GM21723 (cell line): ENCODE results near the gene ENDOD1.

Source experiments
- ATAC-seq: cut with Tn5 transposase; IDR thresholded peaks from one replicate; pipeline ENCODE4 v1.9.1; 2021; ENCODE audit warnings: mild to moderate bottlenecking, moderate library complexity; ENCODE audit not compliant: unreplicated experiment

ENDOD1 gene

DNA sequence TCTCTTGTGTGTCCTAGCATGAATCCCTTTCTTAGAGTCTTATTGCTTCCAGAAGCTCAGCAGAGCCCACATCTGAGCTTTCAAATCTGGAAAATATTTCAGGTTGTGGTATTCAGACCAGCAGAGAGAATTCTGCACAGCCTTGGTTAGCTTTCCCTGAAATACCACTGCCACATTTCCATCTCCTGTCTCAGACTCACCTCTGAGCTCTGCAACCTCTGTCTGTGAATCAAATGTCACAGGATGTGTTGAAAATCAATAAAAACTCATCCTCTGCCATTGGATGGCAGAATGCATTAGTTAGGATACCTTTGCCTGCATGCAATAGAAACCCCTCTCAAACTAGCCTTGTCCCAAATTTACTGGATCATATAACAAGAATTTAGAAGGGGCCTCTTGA is 47.7 kb downstream of the ENDOD1 start:
- no peak for ATAC-seq

- peak; percentile 91 for ATAC-seq
Measured at GRCh38 chr11:95138448-95138847, 48.8 kb downstream of the ENDOD1 start.

DNA sequence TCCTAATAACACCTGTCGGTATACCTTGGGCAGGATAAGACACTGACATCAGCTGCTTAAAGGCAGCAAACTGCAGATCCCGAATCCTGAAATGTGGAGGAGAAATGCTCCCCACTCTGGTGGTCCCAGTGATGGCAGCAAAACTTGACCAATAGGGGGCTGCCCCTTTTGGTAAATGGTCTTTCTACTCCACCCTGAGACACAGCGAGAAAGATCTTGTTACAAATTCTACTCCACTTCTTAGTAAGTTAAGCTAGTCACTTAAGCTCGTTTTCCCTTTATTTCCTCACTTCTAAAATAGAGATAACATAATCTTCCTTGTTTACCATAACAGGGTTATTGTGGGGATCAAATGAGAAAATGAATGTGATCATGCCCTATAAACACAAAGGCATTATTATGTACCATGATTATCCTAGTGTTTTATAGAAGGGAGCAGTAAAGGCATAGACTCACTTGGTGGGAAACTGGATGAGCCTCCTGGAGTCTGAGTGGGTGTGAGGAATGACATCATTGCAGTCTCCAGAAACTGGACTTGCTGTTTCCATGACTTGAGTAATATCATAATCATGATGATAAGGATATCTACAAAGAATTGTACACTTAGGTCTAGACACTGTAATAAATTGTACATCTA is 50.9 kb downstream of the ENDOD1 start:
- ATAC-seq, result no peak

GRCh38 chr11:95142431-95142830 is 52.8 kb downstream of the ENDOD1 start:
- no peak for ATAC-seq

DNA sequence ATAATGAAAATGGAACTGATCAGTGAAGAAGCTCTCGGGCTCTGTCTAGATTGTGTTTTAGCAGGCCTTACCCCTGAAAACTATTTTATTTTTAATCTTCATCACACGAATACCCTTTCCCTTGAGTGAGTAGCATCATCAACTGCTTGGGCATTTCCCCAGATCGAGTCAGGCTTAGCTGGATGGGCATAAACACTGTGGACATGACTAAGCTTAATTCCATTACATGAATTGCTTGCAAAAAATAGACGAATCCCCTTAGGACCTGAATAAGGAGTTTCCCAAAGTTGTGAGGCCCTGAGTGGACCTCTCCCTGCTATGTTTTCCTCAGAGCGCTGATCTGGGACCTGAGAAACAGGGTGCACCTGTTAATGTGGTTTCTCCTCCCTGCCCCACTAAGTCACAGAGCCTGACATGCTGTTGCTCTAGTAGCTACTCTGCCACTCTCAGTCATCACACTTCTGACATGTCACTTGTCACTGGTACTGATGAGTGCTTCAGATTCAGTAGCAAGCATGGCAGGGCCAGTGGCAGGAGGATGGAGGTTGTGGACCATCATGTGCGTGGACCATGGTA is 53.5 kb downstream of the ENDOD1 start:
- no peak for ATAC-seq

GRCh38 chr11:95144313-95145235 is 54.9 kb downstream of the ENDOD1 start:
- ATAC-seq, result no peak

GRCh38 chr11:95145430-95146060 is 55.9 kb downstream of the ENDOD1 start:
- no peak for ATAC-seq

GRCh38 chr11:95147364-95147905 is 57.8 kb downstream of the ENDOD1 start:
- no peak for ATAC-seq

DNA sequence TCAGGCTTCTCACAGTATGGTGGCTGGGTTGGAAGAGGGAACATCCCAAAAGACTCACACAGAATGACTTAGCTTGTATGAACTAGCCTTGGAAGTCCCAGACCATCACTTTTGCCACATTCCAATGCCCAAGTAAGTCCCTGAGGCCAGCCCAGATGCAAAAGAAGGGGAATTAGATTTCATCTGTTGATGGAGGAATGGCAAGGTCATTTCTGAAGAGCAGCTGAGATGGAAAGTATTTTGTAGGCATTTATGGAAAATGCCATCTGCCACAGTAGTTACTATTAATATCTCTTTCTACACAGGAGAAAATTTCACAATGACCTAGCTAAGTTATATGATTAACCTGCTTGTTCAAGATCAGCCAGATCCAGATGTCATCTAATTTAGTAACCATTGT is 58.8 kb downstream of the ENDOD1 start:
- ATAC-seq, result no peak

DNA sequence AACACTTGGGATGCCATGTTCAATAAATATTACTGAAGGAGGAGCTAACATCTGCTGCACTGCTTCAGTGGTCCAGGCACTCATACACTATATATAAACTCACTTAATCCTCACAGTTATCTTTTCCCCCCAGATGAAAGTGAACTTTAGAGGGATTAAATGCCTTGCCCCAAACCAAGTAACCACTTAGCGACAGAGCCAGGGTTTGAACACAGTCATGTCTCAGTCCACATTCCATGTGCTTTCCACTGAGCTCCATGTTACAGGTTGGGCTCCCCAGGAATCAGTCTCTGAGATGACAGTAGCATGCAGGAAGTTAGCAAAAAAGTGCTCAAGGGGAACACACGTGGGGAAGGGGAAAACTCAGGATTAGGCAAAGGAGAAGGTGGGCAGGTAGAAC is 59.3 kb downstream of the ENDOD1 start:
- no peak for ATAC-seq

DNA sequence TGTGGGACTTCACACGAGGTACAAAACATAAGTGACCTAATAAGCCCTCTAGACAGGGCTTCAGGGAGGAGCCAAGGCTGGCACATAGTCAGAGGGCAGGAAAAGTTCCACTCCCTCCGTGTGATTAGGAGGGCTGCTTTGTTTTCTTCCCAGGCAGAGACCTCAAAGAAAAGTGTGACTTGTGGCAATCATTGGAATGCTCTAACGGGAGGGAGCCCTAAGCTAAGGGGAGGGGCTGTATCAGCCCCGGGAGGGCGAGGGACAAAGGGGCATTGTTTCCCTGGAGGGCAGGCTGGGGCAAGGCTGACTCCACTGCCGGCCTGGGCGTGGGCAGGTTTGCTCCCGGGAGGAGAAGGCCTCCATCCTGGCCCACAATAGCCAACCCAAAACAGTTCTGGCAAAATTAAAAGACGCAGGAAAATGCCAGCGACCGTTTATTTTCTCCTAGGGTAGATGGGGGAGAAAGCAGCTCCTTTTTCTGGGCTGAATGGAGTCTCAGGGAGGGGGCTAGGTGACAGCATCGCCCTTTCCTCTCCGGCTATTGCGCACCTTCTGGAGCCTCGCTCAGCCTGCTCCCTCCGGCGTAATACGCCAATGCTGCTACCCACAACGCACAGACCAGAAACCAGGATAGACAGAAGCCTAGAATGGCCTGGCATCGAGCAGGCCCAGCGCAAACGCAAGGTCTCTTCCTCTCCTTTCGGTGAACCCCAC is 60.2 kb downstream of the ENDOD1 start:
- ATAC-seq, result no peak

GRCh38 chr11:95150956-95151684 is 61.5 kb downstream of the ENDOD1 start:
- ATAC-seq, result peak; percentile 90

DNA sequence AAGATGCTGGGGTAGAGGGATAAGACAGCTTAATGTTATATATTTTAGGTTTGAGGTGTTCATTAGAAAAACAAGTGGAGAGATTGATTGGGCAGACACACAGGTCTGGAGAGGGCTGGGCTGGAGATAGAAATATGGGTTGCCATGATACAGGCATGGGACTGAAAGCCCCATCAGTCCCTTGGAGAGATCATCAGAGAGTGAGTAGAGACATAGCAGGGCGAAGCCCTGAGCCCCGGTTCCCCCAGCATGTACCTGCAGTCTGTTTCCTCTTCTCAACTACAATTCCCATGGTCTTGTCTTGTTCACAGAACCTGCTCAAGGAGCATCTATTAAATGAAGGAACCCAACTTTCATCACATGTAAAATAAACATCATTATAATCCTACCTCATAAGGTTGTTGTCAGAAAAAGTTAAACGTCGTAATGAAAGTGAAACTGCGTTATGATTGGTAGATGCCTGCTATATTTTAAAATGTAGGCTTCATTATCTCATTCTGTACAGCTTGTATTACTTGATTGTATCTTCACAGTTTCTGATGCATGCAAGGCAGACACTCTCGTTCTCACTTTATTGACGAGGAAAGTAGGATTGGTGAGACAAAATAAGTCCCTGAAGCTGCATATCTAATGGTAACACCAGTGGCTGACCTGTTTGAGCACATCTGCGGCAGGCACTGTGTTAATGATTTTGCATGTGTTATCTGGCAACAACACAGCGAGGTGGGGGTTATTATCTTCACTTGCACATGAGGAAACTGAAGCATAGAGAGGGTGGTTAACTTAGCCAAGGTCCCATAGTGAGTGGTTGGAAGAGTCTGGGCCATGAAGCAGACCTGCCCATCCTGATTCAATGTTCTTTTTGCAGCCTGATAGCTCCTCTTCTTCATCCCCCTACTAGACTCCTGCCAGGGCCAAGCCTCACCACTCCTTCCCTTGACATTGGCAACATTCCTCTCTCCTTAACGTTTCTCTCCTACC is 63.5 kb downstream of the ENDOD1 start:
- ATAC-seq, result no peak

DNA sequence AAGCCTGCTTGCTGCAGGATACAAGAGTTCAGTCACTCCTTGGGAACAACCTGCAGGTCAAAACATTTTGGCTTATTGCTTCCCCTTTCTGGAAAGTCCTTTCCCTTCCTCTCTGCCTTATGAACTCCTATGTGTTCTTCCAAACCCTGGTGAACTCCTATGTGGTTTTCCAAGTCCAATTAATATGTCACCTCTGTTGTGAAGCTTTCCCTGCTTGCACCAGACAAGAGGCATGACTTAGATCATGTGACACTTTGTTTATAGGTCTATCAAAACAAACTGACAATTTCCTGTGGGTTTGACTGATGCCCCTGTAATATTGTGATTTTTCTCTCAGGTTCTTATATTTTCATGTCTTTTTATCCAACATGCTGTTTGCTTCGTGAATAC is 64.2 kb downstream of the ENDOD1 start:
- ATAC-seq, result no peak

DNA sequence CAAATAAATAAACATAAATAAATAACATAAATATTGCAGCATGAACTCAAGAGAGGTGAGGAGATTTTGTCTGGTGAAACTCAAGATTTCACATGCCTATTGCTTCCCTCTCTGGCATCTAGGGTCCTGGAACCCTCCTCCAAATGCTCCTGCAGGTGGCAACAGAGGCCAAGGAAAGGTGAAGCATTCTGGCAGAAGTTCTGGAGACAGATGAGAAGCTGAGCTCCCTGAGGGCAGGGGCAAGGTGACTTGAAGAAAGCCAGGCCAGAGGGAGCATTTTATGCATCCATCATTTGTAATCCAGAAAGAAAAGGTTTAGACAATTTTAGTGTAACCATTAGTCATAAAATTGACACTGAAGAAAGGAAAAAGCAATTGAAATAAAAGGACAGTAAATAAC is 64.9 kb downstream of the ENDOD1 start:
- no peak for ATAC-seq

DNA sequence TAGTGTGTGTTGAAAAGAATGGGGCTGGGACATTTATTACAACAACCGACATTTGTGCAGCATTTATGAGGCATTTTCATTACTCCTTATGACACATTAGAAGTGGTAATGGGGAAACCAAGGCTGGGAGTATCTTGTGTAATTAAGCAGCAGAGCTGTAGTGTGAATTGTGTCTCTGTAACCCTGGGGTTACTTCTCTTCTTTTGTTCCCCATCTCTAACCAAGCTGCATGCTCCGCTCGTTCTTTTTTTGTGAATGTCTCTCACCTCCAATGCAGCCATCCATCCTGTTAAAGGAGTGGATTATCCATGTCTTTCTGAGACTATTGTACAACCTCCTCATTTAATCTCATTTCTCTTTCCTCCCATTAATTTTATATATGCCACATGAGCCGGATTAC is 65.7 kb downstream of the ENDOD1 start:
- no peak for ATAC-seq

DNA sequence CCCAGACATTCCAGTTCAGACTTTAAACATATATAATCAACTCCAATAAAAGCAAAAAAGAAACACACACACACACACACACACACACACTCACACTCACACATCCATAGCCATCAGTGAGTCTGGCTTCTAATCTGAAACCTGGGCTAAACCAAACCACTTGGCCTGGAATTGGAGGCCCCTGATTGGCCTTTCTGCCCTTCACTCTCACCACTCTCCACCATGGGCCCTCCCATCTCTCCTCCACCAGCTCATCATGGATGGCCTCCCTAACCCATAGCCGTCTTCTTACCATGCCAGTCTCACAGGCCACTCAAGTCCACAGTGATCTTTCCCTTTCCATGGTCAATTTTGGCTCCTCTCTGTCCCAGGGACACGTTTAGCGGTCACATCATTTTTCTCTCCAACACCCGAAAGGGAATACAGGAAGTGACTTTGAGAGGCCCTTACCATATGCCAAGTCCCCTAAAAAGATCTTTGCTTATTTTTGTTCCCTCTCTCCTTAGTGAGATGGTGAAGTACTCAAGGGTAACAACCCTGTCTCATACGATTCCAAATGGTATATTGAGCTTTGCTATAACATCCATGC is 66.6 kb downstream of the ENDOD1 start:
- no peak for ATAC-seq

GRCh38 chr11:95156916-95157541 is 67.4 kb downstream of the ENDOD1 start:
- ATAC-seq, result no peak
